GM12873 (cell line): ENCODE data around the gene ELL2.
A peak's percentile ranks its signal among the peaks of the same experiment; 100 is the strongest.

ENCODE experiments used
- TF ChIP-seq, protein P1 (sequence below): IDR thresholded peaks from 2 replicates; pipeline ENCODE4 v1.5.1; 2012; ENCODE audit warnings: low read depth, mild to moderate bottlenecking, moderate library complexity, low read length, control low read depth; ENCODE audit not compliant: insufficient read depth; ENCODE audit errors: missing control alignments

Gene ELL2

GRCh38 chr5:95864944-95865504, 96.6 kb downstream of the ELL2 start:
- TF ChIP-seq, protein P1, sequence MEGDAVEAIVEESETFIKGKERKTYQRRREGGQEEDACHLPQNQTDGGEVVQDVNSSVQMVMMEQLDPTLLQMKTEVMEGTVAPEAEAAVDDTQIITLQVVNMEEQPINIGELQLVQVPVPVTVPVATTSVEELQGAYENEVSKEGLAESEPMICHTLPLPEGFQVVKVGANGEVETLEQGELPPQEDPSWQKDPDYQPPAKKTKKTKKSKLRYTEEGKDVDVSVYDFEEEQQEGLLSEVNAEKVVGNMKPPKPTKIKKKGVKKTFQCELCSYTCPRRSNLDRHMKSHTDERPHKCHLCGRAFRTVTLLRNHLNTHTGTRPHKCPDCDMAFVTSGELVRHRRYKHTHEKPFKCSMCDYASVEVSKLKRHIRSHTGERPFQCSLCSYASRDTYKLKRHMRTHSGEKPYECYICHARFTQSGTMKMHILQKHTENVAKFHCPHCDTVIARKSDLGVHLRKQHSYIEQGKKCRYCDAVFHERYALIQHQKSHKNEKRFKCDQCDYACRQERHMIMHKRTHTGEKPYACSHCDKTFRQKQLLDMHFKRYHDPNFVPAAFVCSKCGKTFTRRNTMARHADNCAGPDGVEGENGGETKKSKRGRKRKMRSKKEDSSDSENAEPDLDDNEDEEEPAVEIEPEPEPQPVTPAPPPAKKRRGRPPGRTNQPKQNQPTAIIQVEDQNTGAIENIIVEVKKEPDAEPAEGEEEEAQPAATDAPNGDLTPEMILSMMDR: no peak

DNA sequence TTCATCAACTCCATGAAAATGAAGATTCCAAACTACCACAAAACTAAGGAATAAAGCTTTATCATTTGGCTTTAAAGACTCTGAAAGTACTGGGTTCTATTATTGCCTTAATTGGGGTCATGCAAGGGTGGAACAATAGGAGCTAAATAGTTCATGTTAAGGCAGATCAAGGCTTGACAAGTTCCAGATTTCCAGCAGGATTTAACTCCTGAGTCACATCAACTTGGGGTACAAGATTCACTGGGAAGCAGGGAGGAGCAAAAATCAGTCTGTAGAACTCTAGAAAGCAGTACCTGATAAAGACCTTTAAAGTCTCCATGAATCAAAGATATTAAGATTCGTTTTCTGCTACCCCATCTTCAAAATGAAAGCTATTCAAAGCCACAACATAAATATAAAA, 97.2 kb downstream of the ELL2 start:
- TF ChIP-seq, protein P1: no peak

- TF ChIP-seq, protein P1: no peak
These were observed 98.3 kb downstream of the ELL2 start for GRCh38 chr5:95863383-95863757.

DNA sequence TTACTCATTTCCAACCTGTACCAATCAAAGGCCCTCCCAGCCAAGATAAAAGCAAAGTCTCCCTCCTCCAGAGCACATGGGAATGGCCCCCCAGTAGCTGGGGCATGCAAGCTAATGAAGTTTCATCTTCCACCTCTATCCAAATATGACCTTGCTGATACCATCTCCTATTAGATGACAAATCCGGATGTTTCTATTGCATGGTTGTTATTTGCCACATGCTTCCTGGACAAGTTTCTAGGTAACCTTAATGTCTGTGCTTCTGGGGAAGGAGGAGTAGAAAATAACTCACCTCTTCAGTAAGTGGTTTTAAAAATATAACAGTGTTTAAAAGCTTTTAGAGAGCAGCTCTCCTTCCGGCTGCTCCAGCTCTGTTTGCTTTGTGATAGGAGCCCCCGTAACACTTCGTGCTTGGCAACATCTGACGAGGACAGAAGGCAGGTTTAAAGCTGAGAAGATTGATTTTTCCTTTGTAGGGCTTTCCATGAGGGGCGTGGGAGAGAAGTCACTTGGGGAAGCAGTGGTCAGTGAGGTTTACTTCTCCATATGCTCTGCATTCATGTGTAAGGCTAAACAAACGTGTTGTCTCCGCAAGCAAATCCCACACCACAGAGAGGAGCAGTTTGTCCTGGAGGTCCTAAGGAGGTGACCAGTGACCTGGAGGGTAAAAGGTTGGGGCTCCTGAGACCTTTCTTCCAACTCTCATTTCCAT, 98.8 kb downstream of the ELL2 start:
- TF ChIP-seq, protein P1: no peak

DNA sequence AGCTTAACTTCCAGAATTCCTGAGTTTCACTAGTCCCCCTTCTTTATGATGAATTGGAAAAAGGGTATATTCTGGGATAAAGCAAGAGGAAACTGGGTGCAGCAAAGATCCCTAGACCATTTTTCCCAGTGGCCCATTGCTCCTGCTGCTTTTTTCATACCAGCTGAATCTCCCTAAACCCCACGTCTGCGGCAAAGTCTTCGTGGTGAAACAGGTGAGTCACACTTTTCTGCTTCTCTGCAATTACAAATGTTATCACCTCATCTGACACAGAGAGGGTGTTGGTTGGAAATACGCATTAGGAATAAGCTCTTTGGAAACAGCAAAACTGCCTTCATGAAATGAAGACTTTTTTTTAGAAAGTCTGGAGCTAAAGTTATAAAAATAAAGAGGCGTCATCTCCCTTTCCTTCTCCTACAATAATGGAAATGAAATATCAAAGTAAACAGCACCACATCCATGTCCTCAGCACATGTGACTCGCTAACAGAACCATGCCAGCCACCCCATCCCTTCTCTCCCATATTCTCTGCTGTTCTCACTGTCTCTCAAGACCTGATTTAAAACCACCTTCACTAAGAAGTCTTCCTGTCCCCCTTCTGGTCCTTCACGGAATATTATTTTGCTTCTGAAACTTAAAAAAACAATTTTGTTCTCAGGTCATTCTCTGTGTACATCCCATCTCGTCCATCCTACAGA, 99.6 kb downstream of the ELL2 start:
- TF ChIP-seq, protein P1: peak; percentile 20

DNA sequence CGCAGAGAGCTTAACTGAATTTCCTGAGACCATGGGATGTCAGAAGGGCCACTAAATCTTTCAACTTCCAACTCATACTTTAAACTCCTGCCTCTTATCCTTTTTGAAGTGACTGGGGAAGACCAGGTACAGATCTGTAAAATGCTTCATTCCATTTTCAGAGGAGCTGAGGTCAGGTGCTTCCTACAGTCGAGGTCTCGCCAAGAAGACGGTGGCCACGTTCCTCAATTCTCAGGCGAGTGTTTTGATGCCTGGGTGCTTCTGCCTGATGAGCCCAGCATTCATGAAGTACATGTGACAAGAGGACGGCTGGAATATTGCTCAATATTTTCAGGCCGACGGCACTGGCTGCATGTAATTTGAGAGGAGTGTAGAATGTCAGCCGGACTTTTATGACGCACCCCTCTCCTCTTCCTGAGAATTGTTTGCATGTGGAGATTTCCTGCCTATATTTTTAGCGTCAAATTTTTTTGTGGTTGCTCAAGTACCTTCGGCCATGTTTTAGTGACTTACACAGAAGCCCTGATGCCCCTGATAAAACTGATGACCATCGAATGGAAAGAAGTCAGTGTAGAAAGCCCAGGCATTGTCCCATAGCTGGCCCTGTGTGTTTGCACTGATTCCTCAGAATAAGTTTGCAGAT, 100.3 kb downstream of the ELL2 start:
- TF ChIP-seq, protein P1: no peak

DNA sequence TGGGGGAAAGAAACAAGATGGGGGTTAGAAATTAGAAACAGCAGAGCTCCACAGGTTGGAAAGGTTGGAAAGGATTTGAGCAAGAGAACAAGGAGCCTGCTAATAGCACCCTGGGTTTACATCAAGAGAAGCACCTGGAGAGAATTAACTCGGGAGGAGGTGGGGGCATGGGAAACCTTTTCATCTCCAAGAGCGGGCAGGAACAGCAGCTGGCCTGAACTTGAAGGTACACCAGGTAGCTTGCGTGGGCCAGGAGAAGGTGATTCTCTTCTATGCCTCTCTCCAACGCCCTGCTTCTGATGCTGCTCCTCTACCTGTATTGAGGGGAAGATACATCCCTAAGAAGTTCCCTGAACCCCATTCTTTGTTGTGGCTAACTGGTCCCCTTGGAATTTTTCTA, 102.0 kb downstream of the ELL2 start:
- TF ChIP-seq, protein P1: no peak
